Gastroesophageal sphincter (tissue), 3 donors: ENCODE data around the gene PSAPL1.

Experiments
- CTCF ChIP-seq, 4 experiments: fragments of 200-600 bp in 2 of 4; fragments of 450-650 bp in 2 of 4; sonication (generic) in 1 of 4; IDR thresholded peaks; one replicate each; pipeline ENCODE4 v1.5.1; 2017 to 2019; ENCODE audit warnings: antibody characterized with exemption in 4 of 4, mild to moderate bottlenecking in 2 of 4, moderate library complexity in 2 of 4
- EP300 ChIP-seq: sonication (generic); formaldehyde crosslinking; IDR thresholded peaks from one replicate; pipeline ENCODE4 v1.6.1; 2017; ENCODE audit warnings: antibody characterized with exemption, mild to moderate bottlenecking
- POLR2A ChIP-seq, 2 donors: fragments of 450-650 bp; IDR thresholded peaks; one replicate each; pipeline ENCODE4 v1.6.1; 2017; ENCODE audit warnings: antibody characterized with exemption in 2 of 2, mild to moderate bottlenecking in 2 of 2, moderate library complexity in 1 of 2
- POLR2AphosphoS5 ChIP-seq: sonication (generic); formaldehyde crosslinking; IDR thresholded peaks from one replicate; pipeline ENCODE4 v1.6.1; 2017; ENCODE audit warnings: antibody characterized with exemption

GRCh38 chr4:7422898-7423180, 11.9 kb downstream of the PSAPL1 start:
- TF ChIP-seq CTCF (IDR thresholded peaks at IDR 0.05): no peak
- TF ChIP-seq EP300: no peak
- no peak for TF ChIP-seq POLR2AphosphoS5
- no peak for TF ChIP-seq POLR2A (IDR thresholded peaks at IDR 0.05)
